Transverse colon (tissue), 1 donor: ENCODE data around the gene SCYGR2.

Source experiments
- EP300 ChIP-seq: sonication (generic); formaldehyde crosslinking; IDR thresholded peaks from one replicate; pipeline ENCODE4 v1.6.1; 2017; ENCODE audit warnings: antibody characterized with exemption, low read depth
- POLR2A ChIP-seq: fragments of 450-650 bp; IDR thresholded peaks from one replicate; pipeline ENCODE4 v1.6.1; 2016; ENCODE audit warnings: antibody characterized with exemption, mild to moderate bottlenecking, moderate library complexity

GRCh38 chr2:227606476-227606875 is 7.8 kb downstream of the SCYGR2 start:
- TF ChIP-seq EP300 (no peak), POLR2A (no peak)
